K562 (cell line): Measurements from ENCODE around the gene GPRIN2. TPM values are rescaled to one million over a fixed set of nuclear protein-coding genes. Genes with fewer than 3 reads are reported as not detected.

ENCODE experiments used
- ARID1B ChIP-seq: fragments of 450-650 bp; IDR thresholded peaks from 2 replicates; pipeline ENCODE4 v1.6.1; 2016; ENCODE audit warnings: antibody characterized with exemption, mild to moderate bottlenecking, inconsistent platforms
- BDP1 ChIP-seq: IDR thresholded peaks from 3 replicates; pipeline ENCODE4 v1.6.1; 2011; ENCODE audit not compliant: insufficient read length, insufficient read depth
- ELF1 ChIP-seq: fragments of 200-800 bp; sonication (Bioruptor generic); IDR thresholded peaks from 2 replicates; pipeline ENCODE4 v1.6.1; 2016; ENCODE audit warnings: missing genetic modification characterization, missing compliant biosample characterization
- GABPB1 ChIP-seq: sonication (generic); formaldehyde crosslinking; IDR thresholded peaks from 2 replicates; pipeline ENCODE4 v1.8.0; 2022; ENCODE audit warnings: mild to moderate bottlenecking, missing genetic modification reagents
- NR3C1 ChIP-seq: sonication (generic); formaldehyde crosslinking; IDR thresholded peaks from 2 replicates; pipeline ENCODE4 v1.8.1; 2022; ENCODE audit warnings: missing genetic modification reagents
- PCBP1 ChIP-seq: fragments of 200-400 bp; formaldehyde crosslinking; IDR thresholded peaks from 2 replicates; pipeline ENCODE4 v1.6.1; 2018; ENCODE audit warnings: mild to moderate bottlenecking, low read depth, low read length; ENCODE audit not compliant: poor library complexity, severe bottlenecking
- TBP ChIP-seq: optimal IDR thresholded peaks from 2 replicates; pipeline ENCODE3; 2011; ENCODE audit warnings: low read depth, low read length, improper control_type of control experiment
- TGIF2 ChIP-seq: sonication (generic); formaldehyde crosslinking; IDR thresholded peaks from 2 replicates; pipeline ENCODE4 v1.8.1; 2022; ENCODE audit warnings: mild to moderate bottlenecking, missing genetic modification reagents, moderate library complexity
- UBTF ChIP-seq, 2 experiments: IDR thresholded peaks; 2 replicates each; pipeline ENCODE4 v1.6.1; 2012; ENCODE audit warnings: improper control_type of control experiment in 2 of 2, low read depth in 2 of 2, low read length in 2 of 2, borderline replicate concordance in 1 of 2
- ZBTB40 ChIP-seq, 2 experiments: fragments of 450-650 bp in 1 of 2; sonication (generic) in 1 of 2; formaldehyde crosslinking in 1 of 2; IDR thresholded peaks; 2 replicates each; pipeline versions ENCODE4 v1.7.1 to v1.9.0; 2016 to 2022; ENCODE audit warnings: inconsistent platforms in 1 of 2, mild to moderate bottlenecking in 1 of 2, missing genetic modification reagents in 1 of 2
- ZNF263 ChIP-seq: sonication (generic); formaldehyde crosslinking; IDR thresholded peaks from 2 replicates; pipeline ENCODE4 v1.8.0; 2022; ENCODE audit warnings: mild to moderate bottlenecking, missing genetic modification reagents, borderline replicate concordance
- ZNF274 ChIP-seq: IDR thresholded peaks from 2 replicates; pipeline ENCODE4 v1.6.1; 2011; ENCODE audit warnings: low read depth, mild to moderate bottlenecking, low read length, moderate library complexity, borderline replicate concordance
- polyA plus RNA-seq, 8 experiments: library from polyadenylated mRNA; depleted of rRNA in 4 of 8; stranded (reverse) in 5 of 8; unstranded in 3 of 8; fragments of >200 nt; fragmentation: Nextera tagmentation in 2 of 8; fragmentation: Illumina TruSeq in 1 of 8; extraction: Ambion mirVana in 2 of 8; extraction: Trizol in 1 of 8; gene quantifications; 2 replicates each; pipeline versions ENCODE4 v1.2.1 to v1.2.3, GENCODE V29; 2011 to 2014; ENCODE audit warnings: inconsistent platforms in 1 of 8, missing spikeins in 1 of 8
- total RNA-seq, 7 experiments: library from RNA; depleted of rRNA in 6 of 7; stranded (reverse); fragments of >200 nt in 6 of 7; fragmentation: Illumina TruSeq in 2 of 7; extraction: Trizol in 2 of 7; gene quantifications; 2 replicates each; pipeline versions ENCODE4 v1.2.1 to v1.2.3, GENCODE V29; 2011 to 2021; ENCODE audit warnings: low replicate concordance in 1 of 7
- TF ChIP-seq, protein P1 (sequence below): sonication (generic); formaldehyde crosslinking; IDR thresholded peaks from 2 replicates; pipeline ENCODE4 v1.8.0; 2022; ENCODE audit warnings: mild to moderate bottlenecking, missing genetic modification reagents

GPRIN2 gene
- total and polyA plus RNA-seq, 9 of the 15 experiments (the other 6 are each of a cell fraction or from before 2014, with no cell fraction given): not detected

- TF ChIP-seq UBTF (IDR thresholded peaks at IDR 0.05; ENCODE audit: borderline replicate concordance in 1 of 2, low read depth in 2 of 2, low read length in 2 of 2): no peak
- no peak for TF ChIP-seq ZBTB40 (IDR thresholded peaks at IDR 0.05)
- no peak for TF ChIP-seq ZBTB40 (CRISPR knock-in tag; IDR thresholded peaks at IDR 0.05)
- TF ChIP-seq ZNF274: no peak
- no peak for TF ChIP-seq ELF1 (tag)
- TF ChIP-seq ZNF263 (CRISPR knock-in tag): no peak
- peak; percentile 14; the same call in 1 of the 2 replicates for TF ChIP-seq ARID1B
- no peak for TF ChIP-seq GABPB1 (CRISPR knock-in tag)
- no peak for TF ChIP-seq PCBP1
- no peak for TF ChIP-seq BDP1
- no peak for TF ChIP-seq TBP
- TF ChIP-seq, protein P1, sequence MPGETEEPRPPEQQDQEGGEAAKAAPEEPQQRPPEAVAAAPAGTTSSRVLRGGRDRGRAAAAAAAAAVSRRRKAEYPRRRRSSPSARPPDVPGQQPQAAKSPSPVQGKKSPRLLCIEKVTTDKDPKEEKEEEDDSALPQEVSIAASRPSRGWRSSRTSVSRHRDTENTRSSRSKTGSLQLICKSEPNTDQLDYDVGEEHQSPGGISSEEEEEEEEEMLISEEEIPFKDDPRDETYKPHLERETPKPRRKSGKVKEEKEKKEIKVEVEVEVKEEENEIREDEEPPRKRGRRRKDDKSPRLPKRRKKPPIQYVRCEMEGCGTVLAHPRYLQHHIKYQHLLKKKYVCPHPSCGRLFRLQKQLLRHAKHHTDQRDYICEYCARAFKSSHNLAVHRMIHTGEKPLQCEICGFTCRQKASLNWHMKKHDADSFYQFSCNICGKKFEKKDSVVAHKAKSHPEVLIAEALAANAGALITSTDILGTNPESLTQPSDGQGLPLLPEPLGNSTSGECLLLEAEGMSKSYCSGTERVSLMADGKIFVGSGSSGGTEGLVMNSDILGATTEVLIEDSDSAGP (CRISPR knock-in tag): no peak; the same call in 1 of the 2 replicates
- TF ChIP-seq NR3C1 (CRISPR knock-in tag): 0 out of 2 replicates have a peak, but pooled peaks have one; percentile 64
- no peak for TF ChIP-seq TGIF2 (CRISPR knock-in tag)
These were observed 30.4 kb downstream of the GPRIN2 start (continued) for GRCh38 chr10:46525824-46526681.
